Stimulated activated CD4-positive, alpha-beta T cell treated with anti-CD3 and anti-CD28 coated beads, Interleukin-12 subunit alpha, Interleukin-12 subunit beta, amount 100 ng/mL, for 48 hours (primary cell): ENCODE data around the gene PLGLB1.
"Not testable (repeated sequence)": the region's sequence is repeated elsewhere in the genome, so short reads cannot be mapped to it uniquely, and the experiment has no call there.

Experiments used
- DNase-seq, 3 donors: peaks; one replicate each; pipeline ENCODE4 v3.0.0-alpha.2; 2020; ENCODE audit warnings: low read depth in 2 of 3, low spot score in 1 of 3

Gene PLGLB1

GRCh38 chr2:87021744-87022143 lies at the start of gene PLGLB1:
Gene PLGLB1 (minus strand): TSS chr2:87021844. CDS start chr2:87021783, 61 bp downstream.
- not testable (repeated sequence) for DNase-seq

GRCh38 chr2:87064305-87064704 lies 42.7 kb upstream of the PLGLB1 start:
- not testable (repeated sequence) for DNase-seq

DNA sequence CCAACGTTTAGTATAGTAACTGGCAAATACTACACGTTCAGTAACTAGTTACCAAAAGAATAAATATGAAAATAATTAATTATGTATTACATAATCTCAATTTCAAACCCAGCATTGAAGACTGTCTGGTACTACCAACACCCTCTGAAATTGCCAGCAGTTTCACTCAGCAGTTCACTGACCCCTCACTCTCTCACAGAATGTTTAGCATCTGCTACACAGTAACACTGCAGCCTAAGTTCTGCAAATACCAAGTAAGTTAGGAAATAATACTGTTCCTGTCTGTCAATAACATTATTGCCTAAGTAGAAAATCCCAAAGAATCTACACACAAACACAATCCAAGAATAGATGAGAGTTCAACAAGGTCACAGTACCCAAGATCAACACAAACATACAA lies 41.8 kb upstream of the PLGLB1 start:
- DNase-seq = not testable (repeated sequence)

- not testable (repeated sequence) for DNase-seq
These were observed 39.9 kb upstream of the PLGLB1 start for GRCh38 chr2:87061519-87061918.

DNA sequence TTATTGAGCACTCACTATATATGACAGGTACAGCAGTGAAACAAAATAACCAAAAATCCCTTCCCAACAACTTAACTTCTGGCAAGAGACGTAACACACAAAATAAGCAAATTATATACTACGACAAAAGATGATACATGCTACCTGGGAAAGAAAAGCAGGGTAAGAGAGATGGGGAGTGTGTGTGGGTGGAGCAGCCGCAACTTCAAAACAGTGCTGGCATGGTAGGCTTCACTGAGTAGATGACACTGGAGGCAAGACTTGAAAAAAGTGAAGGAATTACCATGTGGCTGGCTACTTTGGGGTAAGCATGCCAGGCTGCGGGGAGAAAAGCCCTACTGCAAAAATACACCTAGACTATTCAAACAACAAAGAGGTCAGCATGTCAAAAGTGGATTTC lies 36.0 kb upstream of the PLGLB1 start:
- not testable (repeated sequence) for DNase-seq

DNA sequence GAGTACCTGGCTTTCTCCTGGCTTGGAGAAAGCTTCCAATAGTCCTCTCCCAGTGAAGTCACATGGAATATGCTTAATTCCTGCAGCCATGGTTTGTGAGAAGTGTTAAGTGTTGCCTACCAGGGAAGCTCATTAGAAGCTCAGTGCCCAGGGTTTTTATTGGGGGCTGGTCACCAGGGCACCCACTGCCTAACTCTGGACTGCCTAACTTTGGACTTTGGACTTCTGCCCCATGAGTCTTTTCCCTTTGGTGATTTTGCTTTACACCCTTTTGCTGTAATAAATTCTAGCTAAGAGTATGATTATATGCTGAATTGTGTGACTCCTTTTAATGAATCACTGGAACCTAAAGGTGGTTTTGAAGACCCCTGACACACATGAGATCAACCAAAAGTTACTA lies 35.2 kb upstream of the PLGLB1 start:
- not testable (repeated sequence) for DNase-seq

- not testable (repeated sequence) for DNase-seq
These were observed 34.8 kb upstream of the PLGLB1 start for GRCh38 chr2:87056435-87056834.

- not testable (repeated sequence) for DNase-seq
These were observed 32.7 kb upstream of the PLGLB1 start for GRCh38 chr2:87054375-87054774.

DNA sequence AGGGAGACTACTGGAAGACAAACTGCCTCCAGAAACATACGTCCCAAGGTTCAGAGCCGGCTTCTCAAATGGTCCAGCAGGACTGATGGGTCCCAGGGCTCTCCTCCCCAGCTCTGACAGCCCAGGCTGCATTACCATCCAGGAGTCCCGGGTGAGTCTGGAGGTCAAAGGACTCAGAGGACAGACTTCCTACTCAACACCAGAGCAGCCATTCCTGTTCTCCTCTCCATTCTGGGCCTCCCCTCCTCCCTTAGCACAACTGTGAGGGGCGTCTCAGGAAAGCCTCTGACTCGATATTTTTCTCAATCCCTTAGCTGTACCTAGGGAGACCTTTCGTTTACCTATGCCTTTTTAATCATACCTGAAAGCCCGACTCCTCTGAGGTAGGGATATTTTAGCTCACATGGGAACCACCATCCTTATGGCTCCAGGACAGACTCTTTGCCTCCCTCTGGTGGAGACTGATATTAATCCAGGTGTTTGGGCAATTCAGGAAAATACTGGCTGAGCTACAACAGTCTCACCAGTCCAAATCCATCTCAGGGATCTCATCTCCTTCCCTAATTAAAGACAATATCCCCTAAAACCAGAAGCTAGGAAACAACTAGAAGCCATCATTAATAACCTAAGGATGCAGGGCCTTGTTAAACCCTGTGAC lies 19.8 kb upstream of the PLGLB1 start:
- DNase-seq = peak in 1 of 3 donors; percentile 14

DNA sequence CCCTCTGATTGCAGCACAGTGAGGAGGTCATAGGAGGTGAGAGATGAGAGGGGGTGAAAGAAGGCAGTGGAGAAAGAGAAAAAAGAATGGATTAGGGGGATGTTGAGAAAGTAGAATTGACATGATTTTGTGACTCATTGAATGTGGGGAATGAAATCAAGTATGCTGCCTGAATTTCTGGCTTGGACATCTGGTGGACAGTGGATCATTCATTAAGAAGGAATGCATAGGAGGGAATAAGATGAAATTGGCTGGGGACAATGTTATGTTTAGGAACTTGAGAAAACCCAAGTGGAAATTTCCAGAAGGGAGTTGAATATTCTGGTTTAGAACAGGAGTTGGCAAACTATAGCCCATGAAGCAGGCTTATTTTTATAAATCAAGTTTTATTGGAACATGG lies 7.0 kb upstream of the PLGLB1 start:
- DNase-seq = not testable (repeated sequence)

GRCh38 chr2:87026816-87027215 lies 5.2 kb upstream of the PLGLB1 start:
- not testable (repeated sequence) for DNase-seq

DNA sequence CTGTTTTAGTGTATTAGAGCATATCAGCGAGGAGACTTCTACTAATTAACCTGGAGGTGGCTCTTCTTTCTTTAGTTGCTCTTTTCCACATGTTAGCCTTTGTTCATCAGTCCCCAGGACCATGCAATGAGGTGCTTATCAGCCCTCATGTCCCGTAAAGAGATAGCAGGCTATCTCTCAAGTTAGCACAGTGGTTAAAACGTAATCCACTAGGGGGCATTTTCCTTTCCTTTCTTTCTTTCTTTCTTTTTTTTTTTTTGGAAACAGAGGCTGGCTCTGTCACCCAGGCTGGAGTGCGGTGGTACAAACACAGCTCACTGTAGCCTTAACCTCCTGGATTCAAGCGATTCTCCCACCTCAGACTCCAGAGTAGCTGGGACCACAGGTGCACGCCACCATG lies 4.3 kb upstream of the PLGLB1 start:
- not testable (repeated sequence) for DNase-seq

GRCh38 chr2:87023988-87024615 lies 2.5 kb upstream of the PLGLB1 start:
- not testable (repeated sequence) for DNase-seq

DNA sequence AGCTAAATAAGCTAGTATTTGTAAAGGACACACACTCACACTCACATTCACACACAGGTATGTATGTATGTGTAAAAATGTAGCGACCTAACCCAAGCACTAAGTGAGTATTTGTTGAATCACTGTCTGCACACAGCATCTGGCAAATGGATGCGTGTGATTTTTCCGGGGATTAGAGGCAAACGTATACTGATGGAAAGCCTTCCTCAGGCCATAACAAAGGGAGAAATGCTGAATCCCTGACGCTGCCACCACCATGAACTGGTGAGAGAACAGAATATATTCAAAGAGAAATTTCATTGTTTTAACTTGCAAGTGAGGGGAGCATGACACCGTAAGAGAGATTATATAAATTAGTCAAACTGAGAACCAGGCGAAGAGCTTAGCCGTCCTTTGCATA lies 601 bp downstream of the PLGLB1 start:
- not testable (repeated sequence) for DNase-seq

GRCh38 chr2:87019053-87019452 lies 2.6 kb downstream of the PLGLB1 start:
- not testable (repeated sequence) for DNase-seq

GRCh38 chr2:87014489-87015169 lies 7.0 kb downstream of the PLGLB1 start:
- DNase-seq = not testable (repeated sequence)

DNA sequence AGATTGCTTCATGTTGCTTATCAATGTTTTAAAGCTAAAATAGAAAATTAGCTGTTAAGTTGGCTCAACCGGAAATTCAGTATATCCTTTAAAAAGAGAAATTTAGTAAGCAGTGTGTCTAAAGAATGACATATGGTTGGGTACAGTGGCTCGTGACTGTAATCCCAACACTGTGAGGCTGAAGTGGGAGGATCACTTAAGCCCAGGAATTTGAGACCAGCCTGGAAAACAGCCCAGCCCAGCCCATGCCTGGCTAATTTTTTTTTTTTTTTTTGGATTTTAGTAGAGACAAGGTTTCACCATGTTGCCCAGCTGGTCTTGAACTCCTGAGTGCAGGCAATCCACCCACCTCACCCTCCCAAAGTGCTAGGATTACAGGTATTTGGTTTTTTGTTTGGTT lies 17.2 kb downstream of the PLGLB1 start:
- not testable (repeated sequence) for DNase-seq
